Activated CD8-positive, alpha-beta T cell treated with anti-CD3 and anti-CD28 coated beads, Interleukin-2, amount 10 ng/mL, durations not matched to agents 7 days and 5 days (primary cell): ENCODE measurements around the gene EPB41L2. TPM values are rescaled to one million over a fixed set of nuclear protein-coding genes. Genes with fewer than 3 reads are reported as not detected.

ENCODE experiments used
- ATAC-seq: fragments of 150-1000 bp; cut with Tn5 transposase; one replicate; pipeline ENCODE4 v1.10.0; 2021; ENCODE audit warnings: moderate library complexity
- CTCF ChIA-PET: fragments of 350-600 bp; sonication (Branson Sonifier 250); formaldehyde crosslinking; loops from one replicate; lab custom pipeline; 2021; ENCODE audit warnings: antibody characterized with exemption; lab: Charles Lee
- POLR2A ChIA-PET: fragments of 350-600 bp; sonication (Branson Sonifier 250); formaldehyde crosslinking; loops from one replicate; lab custom pipeline; 2021; ENCODE audit warnings: antibody characterized with exemption; lab: Charles Lee
- DNase-seq: peaks from one replicate; pipeline ENCODE4 v3.0.0-alpha.2; 2020
- H3K27ac Mint-ChIP-seq: one replicate; pipeline ENCODE4 v1.8.0; 2021; ENCODE audit warnings: mild to moderate bottlenecking, mixed read lengths
- H3K27me3 Mint-ChIP-seq: one replicate; pipeline ENCODE4 v1.8.0; 2021; ENCODE audit warnings: low read depth, mixed read lengths
- H3K36me3 Mint-ChIP-seq: one replicate; pipeline ENCODE4 v1.8.0; 2021; ENCODE audit warnings: low read depth, mixed read lengths
- H3K4me1 Mint-ChIP-seq: one replicate; pipeline ENCODE4 v1.8.0; 2021; ENCODE audit warnings: low read depth, mixed read lengths
- H3K4me3 Mint-ChIP-seq: one replicate; pipeline ENCODE4 v1.8.0; 2021; ENCODE audit warnings: mild to moderate bottlenecking, mixed read lengths
- H3K9me3 Mint-ChIP-seq: one replicate; pipeline ENCODE4 v1.8.0; 2022; ENCODE audit warnings: mixed read lengths; ENCODE audit not compliant: insufficient read depth
- total RNA-seq, 2 experiments: library from RNA; stranded (reverse); gene quantifications; one replicate each; pipeline ENCODE4 v1.2.3, GENCODE V29; 2021

EPB41L2 gene
- total RNA-seq, 2 experiments from 2014 or later = 18.0 to 23.6 TPM

DNA sequence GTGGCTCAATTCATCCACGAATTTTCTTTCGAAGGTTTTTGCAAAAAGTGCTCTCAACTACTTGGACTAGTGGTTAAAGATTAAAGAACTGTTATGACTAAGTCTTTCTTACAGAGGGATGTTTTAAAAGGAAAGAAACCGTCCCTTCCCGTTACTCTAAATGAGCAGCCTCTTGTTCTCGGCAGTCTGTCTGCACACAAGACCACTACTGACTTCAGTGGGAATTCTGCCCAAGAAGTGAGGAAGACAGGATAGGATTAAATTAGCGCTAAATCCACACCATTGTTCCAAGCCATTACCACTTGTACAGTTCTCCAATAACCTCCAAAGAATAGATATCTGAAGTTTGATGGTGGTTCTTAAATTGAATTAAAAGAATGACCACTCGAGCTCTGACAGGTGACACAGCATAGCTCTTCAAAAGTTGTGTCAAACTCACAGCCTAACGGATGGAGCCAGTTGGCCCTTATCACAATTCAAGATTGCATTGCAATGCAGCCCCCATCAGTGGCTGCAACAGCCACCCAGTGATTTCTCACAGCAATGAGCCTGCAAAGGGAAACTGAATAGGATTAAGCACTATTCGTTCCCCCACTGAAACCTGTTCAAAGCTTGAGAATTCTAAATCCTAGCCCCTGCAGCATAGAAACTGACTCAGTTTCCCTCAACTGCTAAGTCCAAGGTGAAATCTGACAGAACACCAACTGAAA, 1.8 kb downstream of the EPB41L2 start:
- Mint-ChIP-seq H3K27ac (no peak overlapping the region), H3K9me3 (peaks cover 6% of the 10 kb centered on the region), H3K4me1 (peaks cover 17% of the 10 kb centered on the region), H3K27me3 (peaks cover 10% of the 10 kb centered on the region), H3K4me3 (peak overlapping the region; percentile 74), H3K36me3 (peaks cover 6% of the 10 kb centered on the region)
- DNase-seq = no peak
- ChIA-PET POLR2A (no interaction called here), CTCF (interaction anchor here (0.7 to 1.4 kb wide), 4 partner anchors 22 to 73 kb away, joined by 3 to 5 read pairs (median 4); no protein-coding TSS in a partner anchor)
- no peak for ATAC-seq

DNA sequence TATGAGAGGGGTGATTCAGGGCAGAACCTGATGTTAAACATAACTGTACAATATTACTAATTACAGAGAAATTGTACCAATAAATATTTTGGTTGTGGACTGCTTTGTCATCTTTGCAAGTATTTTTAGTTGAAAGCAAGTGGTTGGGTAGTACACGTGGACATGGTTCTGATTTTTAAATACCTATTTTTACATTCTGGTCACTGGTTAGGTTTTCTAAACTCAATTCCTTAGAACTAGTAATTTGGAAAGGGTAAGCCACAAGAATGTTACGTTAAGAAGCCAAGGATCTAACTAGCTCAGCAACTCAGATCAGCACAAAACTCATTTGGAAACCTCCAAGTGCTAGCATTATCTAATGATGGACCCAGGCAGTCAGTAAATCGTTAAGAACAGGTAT, 2.7 kb downstream of the EPB41L2 start:
- H3K27me3 Mint-ChIP-seq = peaks cover 10% of the 10 kb centered on the region
- peaks cover 17% of the 10 kb centered on the region for H3K4me1 Mint-ChIP-seq
- H3K36me3 Mint-ChIP-seq = peaks cover 6% of the 10 kb centered on the region
- no peak for ATAC-seq
- DNase-seq = no peak
- no peak overlapping the region for H3K27ac Mint-ChIP-seq
- POLR2A ChIA-PET = interaction anchor here (0.7 kb wide), 1 partner anchor 49 kb away, joined by 3 read pairs; no protein-coding TSS in a partner anchor
- H3K9me3 Mint-ChIP-seq = peaks cover 8% of the 10 kb centered on the region
- CTCF ChIA-PET = no interaction called here
- no peak overlapping the region for H3K4me3 Mint-ChIP-seq

DNA sequence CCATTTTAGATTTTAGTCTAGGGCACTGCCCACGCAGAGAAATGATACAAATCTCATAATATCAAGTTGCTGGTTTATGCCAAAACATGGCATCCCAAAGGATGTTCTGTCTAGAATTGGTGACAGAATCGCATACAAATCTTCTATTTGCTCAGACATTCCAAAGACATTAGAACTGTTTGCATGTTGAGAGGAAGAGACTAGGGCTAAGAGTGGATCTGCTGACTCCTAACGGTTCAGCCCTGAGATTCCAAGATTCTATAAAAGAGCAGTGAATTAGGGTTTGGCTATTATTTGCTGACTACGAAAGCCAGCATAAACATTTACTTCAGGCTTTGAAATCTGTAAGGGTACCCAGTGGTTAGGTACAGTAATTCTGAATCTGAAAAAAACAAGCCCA, 3.6 kb downstream of the EPB41L2 start:
- no peak for DNase-seq
- Mint-ChIP-seq H3K4me3 (no peak overlapping the region), H3K27me3 (peaks cover 10% of the 10 kb centered on the region), H3K27ac (no peak overlapping the region), H3K36me3 (peaks cover 7% of the 10 kb centered on the region), H3K4me1 (peaks cover 17% of the 10 kb centered on the region), H3K9me3 (peaks cover 10% of the 10 kb centered on the region)
- ATAC-seq = no peak
- CTCF ChIA-PET = no interaction called here
- POLR2A ChIA-PET = no interaction called here

DNA sequence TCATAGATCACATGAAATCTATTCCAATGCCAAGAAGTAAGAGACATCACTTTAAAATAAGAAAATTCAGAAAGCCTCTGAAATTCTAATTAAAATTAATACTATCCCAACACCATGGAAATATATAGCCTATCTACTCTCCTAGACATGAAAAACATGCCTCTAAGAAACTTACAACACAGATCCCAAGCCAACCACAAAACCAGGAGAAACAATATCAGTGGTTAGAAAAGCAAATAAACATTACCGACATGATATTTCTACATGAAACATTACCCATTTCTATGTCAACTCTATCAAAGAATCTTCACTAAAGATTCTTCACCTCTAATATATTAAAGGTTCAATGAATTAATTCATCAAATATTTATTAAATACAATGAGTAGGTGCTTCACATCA, 4.8 kb downstream of the EPB41L2 start:
- ATAC-seq = no peak
- ChIA-PET POLR2A (no interaction called here), CTCF (no interaction called here)
- H3K36me3 Mint-ChIP-seq = peaks cover 13% of the 10 kb centered on the region
- peaks cover 11% of the 10 kb centered on the region for H3K4me1 Mint-ChIP-seq
- no peak overlapping the region for H3K27ac Mint-ChIP-seq
- DNase-seq = no peak
- peaks cover 7% of the 10 kb centered on the region for H3K27me3 Mint-ChIP-seq
- peaks cover 15% of the 10 kb centered on the region for H3K9me3 Mint-ChIP-seq
- H3K4me3 Mint-ChIP-seq = no peak overlapping the region

DNA sequence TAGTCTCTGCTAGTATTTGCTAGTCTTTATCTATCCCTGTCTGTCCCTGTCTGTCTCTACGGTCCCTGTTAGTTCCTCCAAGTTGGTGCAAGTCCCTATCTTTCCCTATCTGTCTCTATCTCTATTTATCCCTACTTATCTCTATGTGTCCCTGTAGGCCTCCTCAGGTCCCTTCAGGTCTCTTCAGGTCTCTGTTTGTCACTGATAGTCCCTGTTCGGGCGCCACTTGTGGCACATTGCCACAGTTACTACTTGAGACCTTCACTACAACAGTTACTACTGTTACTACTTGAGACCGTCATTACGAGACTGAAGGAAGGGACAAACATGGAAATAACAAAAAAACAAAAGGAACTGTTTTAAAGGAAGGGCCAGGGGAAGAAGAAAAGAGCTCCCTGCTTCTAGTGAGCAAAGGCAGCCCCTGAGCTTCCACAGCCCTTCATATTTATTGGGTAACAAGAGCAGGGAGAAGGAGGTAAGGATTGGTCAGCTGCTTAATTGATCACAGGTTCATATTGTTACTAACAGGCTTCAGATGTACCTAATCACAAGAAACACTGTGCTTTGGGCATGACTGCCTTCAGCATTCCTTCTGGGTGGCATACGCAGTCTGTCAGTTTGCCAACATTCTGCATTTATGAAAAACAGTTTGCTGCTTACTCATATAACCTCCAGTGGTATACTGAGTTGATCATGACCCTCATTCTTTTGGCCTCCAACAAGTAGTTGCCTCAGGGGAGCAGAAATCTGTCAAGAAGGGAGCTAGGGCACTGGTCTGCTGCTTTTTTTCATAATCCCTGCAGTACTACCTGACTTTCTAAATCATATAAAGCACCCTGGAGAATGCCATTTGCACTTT, 8.4 kb downstream of the EPB41L2 start:
- Mint-ChIP-seq H3K27ac (no peak overlapping the region), H3K27me3 (no peaks in the 10 kb centered on the region), H3K4me3 (no peak overlapping the region), H3K36me3 (peaks cover 16% of the 10 kb centered on the region), H3K9me3 (peaks cover 20% of the 10 kb centered on the region), H3K4me1 (no peaks in the 10 kb centered on the region)
- ChIA-PET POLR2A (no interaction called here), CTCF (no interaction called here)
- DNase-seq (no peak), ATAC-seq (no peak)

DNA sequence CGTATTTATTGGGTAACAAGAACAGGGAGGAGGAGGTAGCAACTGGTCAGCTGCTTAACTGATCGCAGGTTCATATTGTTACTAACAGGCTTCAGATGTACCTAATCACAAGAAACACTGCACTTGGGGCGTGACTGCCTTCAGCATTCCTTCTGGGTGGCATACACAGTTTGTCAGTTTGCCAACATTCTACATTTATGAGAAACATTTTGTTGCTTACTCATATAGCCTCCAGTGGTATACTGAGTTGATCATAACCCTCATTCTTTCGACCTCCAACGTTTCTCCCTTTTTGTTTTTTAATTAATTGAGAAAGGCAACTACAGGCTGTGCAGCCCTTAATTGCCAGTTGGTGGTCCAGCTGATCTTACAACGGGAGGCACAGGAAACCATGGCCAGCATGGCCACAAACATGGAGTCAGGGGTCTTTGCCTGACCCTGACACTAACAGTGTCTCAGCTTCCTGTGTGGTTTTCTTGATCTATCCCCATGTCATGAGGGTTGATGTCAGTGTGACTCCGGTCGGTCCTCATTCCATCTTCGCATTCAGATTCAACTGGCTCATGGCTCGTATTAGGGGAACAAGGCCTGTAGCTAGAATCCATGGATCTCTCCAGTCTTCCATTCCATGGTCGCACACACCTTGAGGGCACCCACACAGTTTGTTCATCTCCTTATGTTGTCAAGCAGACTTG, 9.4 kb downstream of the EPB41L2 start:
- peaks cover 20% of the 10 kb centered on the region for H3K9me3 Mint-ChIP-seq
- no peaks in the 10 kb centered on the region for H3K27me3 Mint-ChIP-seq
- ChIA-PET CTCF (no interaction called here), POLR2A (no interaction called here)
- H3K27ac Mint-ChIP-seq = no peak overlapping the region
- H3K4me1 Mint-ChIP-seq = no peaks in the 10 kb centered on the region
- H3K4me3 Mint-ChIP-seq = no peak overlapping the region
- DNase-seq (no peak), ATAC-seq (no peak)
- peaks cover 16% of the 10 kb centered on the region for H3K36me3 Mint-ChIP-seq

DNA sequence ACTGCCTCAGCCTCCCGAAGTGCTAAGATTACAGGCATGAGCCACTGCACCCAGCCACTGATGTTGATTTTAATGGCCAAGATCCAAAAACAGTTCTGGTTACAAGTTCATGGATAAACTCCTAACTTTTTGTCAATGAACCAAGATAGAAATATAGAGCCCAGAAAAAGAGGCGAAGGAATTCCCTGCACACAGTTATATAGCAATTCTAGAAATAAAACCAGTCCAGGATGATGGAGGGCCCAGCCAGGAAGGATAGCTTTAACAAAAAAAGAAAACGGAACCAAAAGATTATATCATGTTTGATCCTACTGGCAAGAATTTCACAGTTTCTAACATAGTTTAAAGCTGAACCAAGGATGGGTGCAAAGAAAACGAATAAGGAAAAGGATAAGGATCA, 10.9 kb downstream of the EPB41L2 start:
- H3K4me3 Mint-ChIP-seq = no peak overlapping the region
- H3K27ac Mint-ChIP-seq = no peak overlapping the region
- CTCF ChIA-PET = no interaction called here
- DNase-seq (no peak), ATAC-seq (no peak)
- no peaks in the 10 kb centered on the region for H3K27me3 Mint-ChIP-seq
- H3K36me3 Mint-ChIP-seq = peaks cover 15% of the 10 kb centered on the region
- POLR2A ChIA-PET = interaction anchor here (0.7 kb wide), 1 partner anchor 646 kb away, joined by 3 read pairs; no protein-coding TSS in a partner anchor
- no peaks in the 10 kb centered on the region for H3K4me1 Mint-ChIP-seq
- H3K9me3 Mint-ChIP-seq = peaks cover 20% of the 10 kb centered on the region

DNA sequence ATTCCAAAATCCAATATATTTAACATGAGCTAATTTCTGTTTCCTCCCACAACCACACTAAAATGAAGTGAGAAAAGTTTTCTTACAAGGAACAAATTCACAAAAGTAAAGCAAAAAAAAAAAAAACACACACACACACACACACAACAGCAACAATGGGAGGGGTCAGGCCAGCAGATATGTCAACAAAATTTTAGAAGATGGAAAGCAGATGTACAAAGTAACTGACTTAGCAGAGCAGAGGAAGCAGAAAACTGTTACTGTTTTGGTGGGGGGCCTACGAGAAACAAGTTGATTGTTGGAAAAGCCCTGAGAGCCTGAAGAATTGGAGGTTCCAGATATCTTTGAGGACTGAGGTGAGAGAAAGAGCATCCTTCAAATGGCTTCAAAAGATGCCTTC, 11.7 kb downstream of the EPB41L2 start:
- peaks cover 10% of the 10 kb centered on the region for H3K36me3 Mint-ChIP-seq
- H3K27ac Mint-ChIP-seq = no peak overlapping the region
- no peak overlapping the region for H3K4me3 Mint-ChIP-seq
- ATAC-seq = no peak
- CTCF ChIA-PET = no interaction called here
- no peaks in the 10 kb centered on the region for H3K4me1 Mint-ChIP-seq
- no peak for DNase-seq
- POLR2A ChIA-PET = no interaction called here
- no peaks in the 10 kb centered on the region for H3K27me3 Mint-ChIP-seq
- peaks cover 16% of the 10 kb centered on the region for H3K9me3 Mint-ChIP-seq

DNA sequence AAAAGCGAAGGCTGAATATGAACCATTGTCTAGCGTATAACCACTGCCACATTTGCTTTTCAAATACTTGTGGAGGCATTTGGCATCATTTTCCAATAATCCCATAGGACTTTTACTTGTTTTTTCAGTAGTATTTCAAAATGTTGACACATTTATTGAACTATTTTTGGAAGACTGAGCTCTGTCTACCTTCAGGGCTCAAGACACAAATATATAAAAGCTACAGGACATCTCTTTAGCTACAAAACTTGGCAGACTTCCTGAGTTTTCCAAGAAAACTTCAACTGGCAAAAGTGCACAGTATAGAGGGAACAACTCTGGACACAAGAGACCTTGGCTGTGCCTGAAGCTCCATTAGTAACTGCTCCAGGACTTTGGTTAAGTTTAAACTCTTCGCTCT, 13.4 kb downstream of the EPB41L2 start:
- Mint-ChIP-seq H3K9me3 (peaks cover 12% of the 10 kb centered on the region), H3K36me3 (peaks cover 10% of the 10 kb centered on the region), H3K27me3 (no peaks in the 10 kb centered on the region), H3K4me1 (no peaks in the 10 kb centered on the region), H3K27ac (no peak overlapping the region), H3K4me3 (no peak overlapping the region)
- DNase-seq = no peak
- ChIA-PET POLR2A (no interaction called here), CTCF (interaction anchor here (0.8 kb wide), 1 partner anchor 22 kb away, joined by 3 read pairs; no protein-coding TSS in a partner anchor)
- no peak for ATAC-seq

DNA sequence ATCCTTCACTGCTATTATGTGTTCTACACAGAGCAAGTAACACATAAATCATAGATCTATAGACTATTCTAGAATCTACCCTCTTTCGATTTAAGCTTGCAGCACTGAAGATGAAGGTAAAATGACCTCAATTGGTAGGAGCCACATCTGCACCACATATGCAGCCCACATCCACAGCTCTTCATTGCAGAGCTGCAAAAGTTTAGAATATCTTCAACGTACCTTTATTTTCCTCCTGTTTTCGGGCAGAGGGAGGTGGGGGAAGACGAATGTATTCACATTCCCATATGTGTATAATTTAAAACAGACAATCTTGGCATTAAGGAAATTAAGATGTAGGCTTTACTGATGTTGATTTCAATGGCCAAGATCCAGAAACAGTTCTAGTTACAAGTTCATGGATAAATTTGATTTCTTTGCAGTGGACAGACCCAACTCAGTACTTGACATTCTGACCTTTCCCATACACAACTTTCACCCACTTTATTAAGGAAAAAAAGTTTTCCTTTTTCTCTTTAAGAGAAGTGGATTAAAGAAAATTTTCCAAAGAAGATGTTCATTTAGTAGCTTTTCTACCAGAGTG, 14.0 kb downstream of the EPB41L2 start:
- H3K27me3 Mint-ChIP-seq = no peaks in the 10 kb centered on the region
- peaks cover 6% of the 10 kb centered on the region for H3K9me3 Mint-ChIP-seq
- H3K36me3 Mint-ChIP-seq = peaks cover 5% of the 10 kb centered on the region
- no peak overlapping the region for H3K4me3 Mint-ChIP-seq
- ChIA-PET POLR2A (no interaction called here), CTCF (interaction anchor here (0.9 kb wide), 1 partner anchor 29 kb away, joined by 3 read pairs; no protein-coding TSS in a partner anchor)
- DNase-seq = no peak
- H3K27ac Mint-ChIP-seq = no peak overlapping the region
- ATAC-seq = no peak
- H3K4me1 Mint-ChIP-seq = no peaks in the 10 kb centered on the region

DNA sequence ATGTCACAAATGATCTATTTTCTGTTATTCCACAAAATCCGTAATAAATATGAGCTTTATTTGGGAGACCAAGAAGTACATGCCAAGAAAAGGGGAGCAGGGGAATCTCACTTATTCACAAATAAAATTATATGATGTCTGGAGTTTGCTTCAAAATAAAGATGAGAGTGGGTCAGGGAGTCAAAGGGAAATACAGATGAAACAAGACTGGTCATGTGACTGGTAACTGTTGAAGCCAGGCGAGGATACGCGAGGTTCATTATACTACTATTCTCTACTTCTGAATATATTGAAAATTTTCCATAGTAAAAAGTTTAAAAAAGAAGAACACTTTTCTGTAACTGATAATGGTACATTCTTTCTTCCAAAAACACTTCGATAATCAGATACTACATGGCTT, 14.6 kb downstream of the EPB41L2 start:
- no peak for ATAC-seq
- Mint-ChIP-seq H3K9me3 (peaks cover 6% of the 10 kb centered on the region), H3K4me1 (no peaks in the 10 kb centered on the region), H3K27ac (no peak overlapping the region), H3K27me3 (no peaks in the 10 kb centered on the region), H3K36me3 (peaks cover 3% of the 10 kb centered on the region), H3K4me3 (no peak overlapping the region)
- no peak for DNase-seq
- ChIA-PET CTCF (interaction anchor here (0.9 kb wide), 1 partner anchor 28 kb away, joined by 3 read pairs; no protein-coding TSS in a partner anchor), POLR2A (no interaction called here)
